Kidney (tissue), 14 donors: ENCODE data around the gene PTPRJ. TPM values are rescaled to one million over a fixed set of nuclear protein-coding genes. Genes with fewer than 3 reads are reported as not detected.
A peak's percentile ranks its signal among the peaks of the same experiment; 100 is the strongest.

Source experiments
- DNase-seq, 5 donors: peaks; one replicate each; pipeline ENCODE4 v3.0.0-alpha.2; 2013 to 2020
- FAIRE-seq: peaks from 2 replicates; lab custom pipeline; 2012; peaks lifted over from hg19 to GRCh38; lab: Jason Lieb, UNC
- H3K27ac ChIP-seq, 2 donors: one replicate each; pipeline ENCODE4 v1.7.0; 2013; ENCODE audit warnings: low read depth in 2 of 2, low read length in 2 of 2, inconsistent platforms in 1 of 2
- H3K27me3 ChIP-seq: one replicate; pipeline ENCODE4 v1.7.1; 2013; ENCODE audit warnings: low read length, inconsistent platforms; ENCODE audit not compliant: control insufficient read depth, insufficient read depth
- H3K36me3 ChIP-seq, 3 donors: one replicate each; pipeline versions ENCODE4 v1.7.0 to v1.7.1; 2013; ENCODE audit warnings: low read length in 3 of 3, control low read depth in 1 of 3, inconsistent platforms in 1 of 3; ENCODE audit not compliant: insufficient read depth in 3 of 3, control insufficient read depth in 2 of 3
- H3K4me1 ChIP-seq, 3 donors: one replicate each; pipeline versions ENCODE4 v1.7.0 to v1.7.1; 2013; ENCODE audit warnings: low read length in 3 of 3, inconsistent platforms in 1 of 3, low read depth in 1 of 3; ENCODE audit not compliant: control insufficient read depth in 2 of 3, insufficient read depth in 2 of 3
- H3K4me3 ChIP-seq, 3 donors: one replicate each; pipeline versions ENCODE4 v1.7.0 to v1.8.1; 2013; ENCODE audit warnings: low read length in 3 of 3, control low read depth in 1 of 3, inconsistent platforms in 1 of 3
- H3K9ac ChIP-seq, 3 donors: one replicate each; pipeline versions ENCODE4 v1.7.0 to v1.7.1; 2013; ENCODE audit warnings: low read length in 3 of 3, control low read depth in 1 of 3, inconsistent platforms in 1 of 3
- H3K9me3 ChIP-seq, 3 donors: one replicate each; pipeline versions ENCODE4 v1.7.0 to v1.7.1; 2013; ENCODE audit warnings: low read length in 3 of 3, control low read depth in 1 of 3, inconsistent platforms in 1 of 3; ENCODE audit not compliant: control insufficient read depth in 2 of 3, insufficient read depth in 1 of 3
- CTCF ChIP-seq: IDR thresholded peaks from 3 replicates; pipeline ENCODE4 v1.5.1; 2012; ENCODE audit warnings: mild to moderate bottlenecking, moderate library complexity, borderline replicate concordance; ENCODE audit not compliant: insufficient read depth; ENCODE audit errors: extremely low read depth
- intact Hi-C: fragments of 100-400 bp; cut with DNase I; formaldehyde crosslinking; loops from one replicate; pipeline ENCODE4 v1.11.1; 2022
- polyA plus RNA-seq: library from polyadenylated mRNA; stranded (reverse); fragments of 350-450 nt; fragmentation: Illumina TruSeq; extraction: RNeasy Lipid Tissue Mini Kit (QIAGEN cat#74804); gene quantifications from one replicate; pipeline ENCODE4 v1.2.3, GENCODE V29; 2014; ENCODE audit warnings: low read depth, low replicate concordance; ENCODE audit not compliant: insufficient read depth
- total RNA-seq: library from RNA; stranded (reverse); fragmentation: NEBNext Ultra II Directional; extraction: Animal tissue kit (Norgen Biotek cat#: 25700); gene quantifications from one replicate; pipeline ENCODE4 v1.2.1, GENCODE V29; 2021
- donor health status: control.
- donor health status: control.
- donor health status: control.
- donor health status: control.
- donor health status: control.
- donor health status: DM: yes; HTN: yes; CAD: no.
- donor health status: Normal renal cell carcinoma (clear cell type).

PTPRJ gene
- total and polyA plus RNA-seq, 2 donors from 2014 or later = 9.2 to 80.5 TPM

GRCh38 chr11:48075637-48076036 lies 95.3 kb downstream of the PTPRJ start:
- Histone ChIP-seq H3K9me3 (no peaks in the 10 kb centered on the region), H3K36me3 (no peaks in the 10 kb centered on the region), H3K4me3 (no peak overlapping the region), H3K4me1 (peaks cover 0 to 11% (median 4%) of the 10 kb centered on the region in 3 donors), H3K9ac (no peak overlapping the region), H3K27me3 (no peaks in the 10 kb centered on the region), H3K27ac (no peak overlapping the region)
- intact Hi-C loops = no loop called here
- TF ChIP-seq CTCF = no peak
- FAIRE-seq = no peak
- DNase-seq = no peak

DNA sequence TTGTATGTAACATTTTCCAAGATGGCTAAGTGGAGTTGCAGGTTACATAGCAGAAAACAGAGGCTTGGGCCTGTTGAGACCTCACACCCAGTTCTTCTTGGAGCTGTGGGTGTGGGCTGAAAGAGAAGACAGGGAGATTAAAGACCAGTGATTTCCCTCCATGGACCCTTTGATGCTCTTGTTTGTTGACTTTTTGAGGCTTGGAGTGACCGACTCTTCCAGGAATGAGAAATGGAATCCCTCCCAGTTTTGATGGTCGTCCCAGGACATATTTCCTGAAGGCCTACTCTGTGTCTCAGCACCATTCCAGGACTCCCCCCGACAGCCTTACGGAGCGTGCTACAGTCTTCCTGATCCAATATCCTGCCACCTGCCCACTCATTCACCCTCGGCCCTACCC lies 96.9 kb downstream of the PTPRJ start:
- Histone ChIP-seq H3K4me3 (no peak overlapping the region), H3K9me3 (no peaks in the 10 kb centered on the region), H3K27ac (no peak overlapping the region), H3K27me3 (no peaks in the 10 kb centered on the region), H3K9ac (no peak overlapping the region), H3K4me1 (peaks cover 0 to 11% (median 7%) of the 10 kb centered on the region in 3 donors), H3K36me3 (no peaks in the 10 kb centered on the region)
- intact Hi-C loops = no loop called here
- no peak for TF ChIP-seq CTCF
- DNase-seq (peak in 1 of 5 donors; percentile 18), FAIRE-seq (no peak)

- intact Hi-C loops = no loop called here
Observed at GRCh38 chr11:48078689-48079088, 98.3 kb downstream of the PTPRJ start.

More at GRCh38 chr11:48078689-48079088, 98.3 kb downstream of the PTPRJ start:
- TF ChIP-seq CTCF = no peak
- Histone ChIP-seq H3K9me3 (no peaks in the 10 kb centered on the region), H3K36me3 (no peaks in the 10 kb centered on the region), H3K27me3 (no peaks in the 10 kb centered on the region), H3K4me1 (peaks cover 0 to 11% (median 7%) of the 10 kb centered on the region in 3 donors), H3K9ac (no peak overlapping the region), H3K27ac (no peak overlapping the region), H3K4me3 (no peak overlapping the region)
- no peak for DNase-seq
- no peak for FAIRE-seq
